HCT116 (cell line): ENCODE results near the gene GOLGA6L7. TPM values are rescaled to one million over a fixed set of nuclear protein-coding genes. Genes with fewer than 3 reads are reported as not detected.
"Not testable (repeated sequence)": the region's sequence is repeated elsewhere in the genome, so short reads cannot be mapped to it uniquely, and the experiment has no call there.

Experiments
- ATAC-seq: fragments of 200-7000 bp; cut with Tn5 transposase; 2 replicates; pipeline ENCODE4 v1.9.1; 2020; ENCODE audit warnings: mild to moderate bottlenecking, moderate library complexity
- BruUV-seq: library from RNA; stranded (reverse); fragments of 400-500 nt; replicated peaks from 2 replicates; lab custom pipeline; 2021; lab: Mats Ljungman, UMichigan
- CTCF ChIA-PET: fragments of 300-600 bp; sonication (Branson Sonifier 250); formaldehyde crosslinking; loops from one replicate; lab custom pipeline; 2021; ENCODE audit warnings: antibody characterized with exemption; lab: Charles Lee
- POLR2A ChIA-PET: fragments of 300-600, 350-600 bp; sonication (Branson Sonifier 250); formaldehyde crosslinking; loops from one replicate; lab custom pipeline; 2021; ENCODE audit warnings: antibody characterized with exemption; lab: Charles Lee
- RAD21 ChIA-PET, 2 experiments: fragments of 300-600 bp; sonication (Branson Sonifier 250); formaldehyde crosslinking; loops; one replicate each; lab custom pipeline; 2023; ENCODE audit warnings: low total read pairs in 2 of 2; ENCODE audit not compliant: uncharacterized antibody in 2 of 2, unreplicated experiment in 2 of 2, low non-redundant PET in 1 of 2; lab: Charles Lee
- DNase-seq: peaks from one replicate; pipeline ENCODE4 v3.0.0-alpha.2; 2010; ENCODE audit warnings: low read depth, low spot score
- H2AFZ ChIP-seq: fragments of 200-600 bp; shearing (Covaris generic), sonication (generic); 2 replicates; pipeline ENCODE4 v1.6.1; 2017; ENCODE audit warnings: low read depth, mixed run types, mixed read lengths, antibody characterized with exemption, low read length; ENCODE audit not compliant: poor library complexity, severe bottlenecking
- H3K27ac ChIP-seq: 2 replicates; pipeline ENCODE4 v1.5.1; 2012; ENCODE audit warnings: low read depth, low read length
- H3K27me3 ChIP-seq: fragments of 200-600 bp; sonication (generic); 2 replicates; pipeline ENCODE4 v1.6.1; 2016; ENCODE audit warnings: mixed run types, low read length, mixed read lengths; ENCODE audit not compliant: insufficient read depth
- H3K36me3 ChIP-seq, 2 experiments: fragments of 200-500 bp in 1 of 2; fragments of 200-600 bp in 1 of 2; sonication (Bioruptor generic) in 1 of 2; sonication (generic) in 1 of 2; 2 replicates each; pipeline versions ENCODE4 v1.5.1 to v1.6.1; 2014 to 2016; ENCODE audit warnings: low read length in 2 of 2, inconsistent platforms in 1 of 2, mixed read lengths in 1 of 2, mixed run types in 1 of 2; ENCODE audit not compliant: insufficient read depth in 2 of 2, control insufficient read depth in 1 of 2
- H3K4me1 ChIP-seq, 2 experiments: fragments of 200-600 bp in 1 of 2; sonication (generic) in 1 of 2; 2 replicates each; pipeline versions ENCODE4 v1.5.1 to v1.6.1; 2012 to 2017; ENCODE audit warnings: low read length in 2 of 2, inconsistent platforms in 1 of 2, mild to moderate bottlenecking in 1 of 2, mixed read lengths in 1 of 2, mixed run types in 1 of 2, moderate library complexity in 1 of 2; ENCODE audit not compliant: insufficient read depth in 2 of 2, control insufficient read depth in 1 of 2
- H3K4me2 ChIP-seq: fragments of 200-600 bp; sonication (generic); 2 replicates; pipeline ENCODE4 v1.6.1; 2017; ENCODE audit warnings: mixed run types, low read length, mixed read lengths
- H3K4me3 ChIP-seq, 2 experiments: fragments of 200-600 bp in 1 of 2; sonication (generic) in 1 of 2; replicated peaks in 1 of 2; 2 replicates each; pipeline ENCODE4 v1.5.1; 2011 to 2016; ENCODE audit warnings: low read length in 2 of 2, control low read depth in 1 of 2, low read depth in 1 of 2, mild to moderate bottlenecking in 1 of 2, mixed read lengths in 1 of 2, mixed run types in 1 of 2
- H3K79me2 ChIP-seq: fragments of 200-600 bp; sonication (generic); 2 replicates; pipeline ENCODE4 v1.6.1; 2017; ENCODE audit warnings: mild to moderate bottlenecking, mixed run types, low read length, moderate library complexity, mixed read lengths; ENCODE audit not compliant: insufficient read depth
- H3K9ac ChIP-seq: fragments of 200-600 bp; sonication (generic); 2 replicates; pipeline ENCODE4 v1.6.1; 2016; ENCODE audit warnings: low read length, mixed read lengths
- H3K9me2 ChIP-seq: fragments of 200-600 bp; sonication (generic), shearing (Covaris generic); 2 replicates; pipeline ENCODE4 v1.6.1; 2017; ENCODE audit warnings: mixed run types, mild to moderate bottlenecking, moderate library complexity; ENCODE audit not compliant: insufficient read depth
- H3K9me3 ChIP-seq, 2 experiments: fragments of 200-500 bp in 1 of 2; fragments of 200-600 bp in 1 of 2; sonication (Bioruptor generic) in 1 of 2; sonication (generic) in 1 of 2; 2 replicates each; pipeline ENCODE4 v1.6.1; 2014 to 2017; ENCODE audit warnings: low read length in 2 of 2, mixed read lengths in 2 of 2, inconsistent platforms in 1 of 2, low read depth in 1 of 2, mild to moderate bottlenecking in 1 of 2, mixed run types in 1 of 2, moderate library complexity in 1 of 2; ENCODE audit not compliant: control insufficient read depth in 1 of 2, insufficient read depth in 1 of 2
- H4K20me1 ChIP-seq: fragments of 200-600 bp; sonication (generic), shearing (Covaris generic); 2 replicates; pipeline ENCODE4 v1.6.1; 2017; ENCODE audit warnings: mixed run types, mild to moderate bottlenecking, moderate library complexity; ENCODE audit not compliant: insufficient read depth
- intact Hi-C: fragments of 100-400 bp; cut with micrococcal nuclease; formaldehyde crosslinking; loops from 2 replicates; pipeline ENCODE4 v1.10.0; 2022
- total RNA-seq: library from RNA; stranded (reverse); gene quantifications from one replicate; pipeline ENCODE4 v1.2.1, GENCODE V29; 2021; ENCODE audit not compliant: unreplicated experiment

Gene GOLGA6L7
- total RNA-seq, 1 experiment from 2014 or later, result not detected

- H2AFZ ChIP-seq, H3K79me2 ChIP-seq, H3K36me3 ChIP-seq, POLR2A ChIA-PET, RAD21 ChIA-PET, BruUV-seq, H3K4me2 ChIP-seq, H3K4me3 ChIP-seq, H3K9ac ChIP-seq, H3K9me3 ChIP-seq, H3K9me2 ChIP-seq, H3K27ac ChIP-seq, H4K20me1 ChIP-seq, H3K27me3 ChIP-seq, ATAC-seq, H3K4me1 ChIP-seq, DNase-seq, CTCF ChIA-PET, intact Hi-C loops: not testable (repeated sequence)
These were observed 16.4 kb downstream of the GOLGA6L7 start for GRCh38 chr15:28831897-28832587.

DNA sequence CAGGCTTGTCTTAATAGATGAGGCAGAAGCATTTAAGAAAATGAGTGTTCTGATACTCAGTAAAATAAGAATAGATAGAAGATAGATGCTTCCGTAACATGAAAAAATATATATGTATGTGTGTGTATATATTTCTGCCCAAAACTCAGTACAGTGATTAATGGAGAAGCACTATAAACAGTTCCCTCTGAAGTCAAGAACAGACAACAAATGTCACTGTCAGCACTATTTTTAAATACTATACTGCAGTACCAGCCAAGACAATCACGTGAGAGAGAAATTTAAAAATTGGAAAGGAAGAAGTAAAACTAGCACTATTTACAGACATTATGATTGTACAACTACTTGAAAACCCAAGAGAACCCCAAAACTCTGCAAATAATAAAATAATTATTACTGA, 27.0 kb downstream of the GOLGA6L7 start:
- H3K4me3 ChIP-seq, intact Hi-C loops: not testable (repeated sequence)

DNA sequence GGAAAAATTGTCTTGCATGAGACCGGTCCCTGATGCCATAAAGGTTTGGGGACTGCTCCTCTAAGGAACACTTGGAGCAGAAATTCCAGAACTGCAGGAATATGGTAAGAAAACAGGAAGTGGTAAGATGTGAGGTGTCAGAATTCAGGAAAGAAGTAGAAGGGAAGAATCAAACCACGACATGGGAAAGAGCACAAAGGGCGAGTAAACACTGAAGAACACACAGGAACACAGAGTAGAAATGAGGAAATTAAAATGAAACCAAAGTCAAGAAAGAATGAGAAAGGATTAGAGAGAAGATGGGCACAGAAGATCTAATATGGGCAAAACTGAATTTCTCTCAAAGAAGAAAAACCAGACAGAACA, 28.5 kb downstream of the GOLGA6L7 start:
- H3K27ac ChIP-seq, H3K9me3 ChIP-seq, POLR2A ChIA-PET, H3K4me1 ChIP-seq, DNase-seq, H4K20me1 ChIP-seq, CTCF ChIA-PET, BruUV-seq, H3K27me3 ChIP-seq, H3K9me2 ChIP-seq, H3K4me3 ChIP-seq, RAD21 ChIA-PET, H3K9ac ChIP-seq, intact Hi-C loops, H3K79me2 ChIP-seq, H3K36me3 ChIP-seq: not testable (repeated sequence)
- ATAC-seq, result peak; percentile 61
- Histone ChIP-seq H3K4me2 (peak overlapping the region; percentile 44; the same call in 1 of the 2 replicates), H2AFZ (peak overlapping the region; percentile 51)

More for the DNA sequence above, 27.0 kb downstream of the GOLGA6L7 start:
- H3K9me2 ChIP-seq, CTCF ChIA-PET, H4K20me1 ChIP-seq, ATAC-seq, H3K9ac ChIP-seq, H3K27ac ChIP-seq, DNase-seq, H2AFZ ChIP-seq, H3K36me3 ChIP-seq, POLR2A ChIA-PET, H3K27me3 ChIP-seq, H3K4me1 ChIP-seq, H3K9me3 ChIP-seq, H3K79me2 ChIP-seq, BruUV-seq, RAD21 ChIA-PET, H3K4me2 ChIP-seq: not testable (repeated sequence)

DNA sequence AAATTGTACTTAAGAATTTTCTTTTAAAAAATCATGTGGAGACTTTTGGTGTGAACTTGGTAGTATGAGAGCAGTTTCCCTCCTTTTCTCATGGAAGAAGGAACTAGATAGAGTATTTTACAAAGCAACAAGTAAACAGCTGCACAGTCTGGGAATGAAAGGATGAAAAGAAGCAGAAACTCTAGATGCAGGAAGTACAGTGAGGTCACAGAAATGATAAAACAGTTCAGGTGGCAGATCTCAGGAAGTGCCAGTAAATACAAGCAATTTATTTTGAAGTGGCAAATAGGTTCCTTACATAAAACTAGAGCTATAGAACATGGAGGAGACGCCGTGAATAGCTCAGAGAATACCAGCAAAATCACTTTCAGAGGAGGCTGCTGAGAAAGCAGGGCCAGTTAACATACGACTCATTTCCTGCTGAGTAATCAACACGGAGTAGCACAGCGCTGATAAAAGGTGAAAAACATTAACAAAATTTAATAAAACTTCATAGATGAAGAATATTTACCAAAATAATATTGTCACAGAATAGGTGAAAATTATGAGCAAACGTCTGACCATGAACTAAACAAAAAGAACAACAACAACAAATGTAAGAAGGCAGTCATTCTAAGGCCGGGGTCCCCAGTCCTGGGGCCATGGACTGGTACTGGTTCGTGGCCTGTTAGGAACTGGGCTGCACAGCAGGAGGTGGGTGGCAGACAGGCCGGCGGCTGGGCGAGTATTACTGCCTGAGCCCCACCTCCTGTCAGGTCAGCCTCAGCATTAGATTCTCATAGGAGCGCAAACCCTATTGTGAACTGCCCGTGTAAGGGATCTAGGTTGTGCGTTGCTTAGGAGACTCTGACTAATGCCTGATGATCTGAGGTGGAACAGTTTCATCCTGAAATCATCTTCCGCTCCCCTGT, 29.2 kb downstream of the GOLGA6L7 start:
- H3K4me1 ChIP-seq, intact Hi-C loops, H3K27ac ChIP-seq, H3K27me3 ChIP-seq, H3K9ac ChIP-seq, H3K9me2 ChIP-seq, CTCF ChIA-PET, H2AFZ ChIP-seq, H4K20me1 ChIP-seq, POLR2A ChIA-PET, H3K4me3 ChIP-seq, DNase-seq, H3K9me3 ChIP-seq, H3K36me3 ChIP-seq, RAD21 ChIA-PET, BruUV-seq, H3K79me2 ChIP-seq: not testable (repeated sequence)
- ATAC-seq, result peak; percentile 95
- peak overlapping the region; percentile 44 for H3K4me2 ChIP-seq
